Measurements from ENCODE around the gene SLC6A9.

GRCh38 chr1:44072821-44073220 is 41.6 kb upstream of the SLC6A9 start:
- TF ChIP-seq CTCF (IDR thresholded peaks at IDR 0.05) (no peak), EZH2 (IDR thresholded peaks at IDR 0.05; ENCODE audit: borderline replicate concordance, insufficient read depth, low read depth, low read length, poor library complexity, severe bottlenecking) (no peak)

Measured in B cell (primary cell).